Astrocyte of the cerebellum (primary cell): ENCODE results near the gene C19orf12.

Experiments
- DNase-seq: peaks from one replicate; pipeline ENCODE4 v3.0.0-alpha.2; 2011; ENCODE audit warnings: low read depth
- H3K4me3 ChIP-seq: 2 replicates; pipeline ENCODE4 v1.5.1; 2011; ENCODE audit warnings: mild to moderate bottlenecking, low read depth, low read length, moderate library complexity
- CTCF ChIP-seq: IDR thresholded peaks from 2 replicates; pipeline ENCODE4 v1.5.1; 2012; ENCODE audit warnings: low read length, low read depth, moderate library complexity, mild to moderate bottlenecking; ENCODE audit errors: missing control alignments
- in situ Hi-C: cut with HindIII; loops from 2 replicates; pipeline ENCODE4 v1.10.0; 2017; ENCODE audit warnings: low sequenced_read_pairs

Gene C19orf12

GRCh38 chr19:29758863-29759262 is 43.8 kb upstream of the C19orf12 start:
- H3K4me3 ChIP-seq: no peak overlapping the region
- TF ChIP-seq CTCF: no peak
- in situ Hi-C loops: no loop called here
- DNase-seq: no peak

DNA sequence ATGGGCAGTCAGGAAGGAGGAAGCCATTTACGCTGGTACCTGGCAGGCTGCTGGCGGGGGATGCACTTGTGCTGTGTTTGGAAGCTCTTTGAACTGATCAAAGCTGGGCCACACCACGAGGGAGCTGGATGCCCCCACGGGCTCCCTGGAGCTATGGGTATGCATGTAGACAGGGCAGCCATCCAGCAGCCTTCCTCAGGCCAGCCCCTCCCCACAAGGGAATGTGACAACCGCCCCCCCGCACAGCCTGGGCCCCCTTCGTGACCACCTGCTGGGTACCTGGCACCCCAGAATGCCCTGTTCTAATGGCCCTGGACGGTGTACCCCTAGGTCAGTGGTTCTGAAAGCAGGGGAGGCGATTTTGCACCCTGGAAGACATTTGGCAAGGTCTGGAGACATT is 42.5 kb upstream of the C19orf12 start:
- in situ Hi-C loops: no loop called here
- no peak for TF ChIP-seq CTCF
- no peak for DNase-seq
- H3K4me3 ChIP-seq: no peak overlapping the region

GRCh38 chr19:29753934-29754305 is 38.9 kb upstream of the C19orf12 start:
- in situ Hi-C loops: no loop called here
- no peak for TF ChIP-seq CTCF
- no peak for DNase-seq
- H3K4me3 ChIP-seq: no peak overlapping the region

DNA sequence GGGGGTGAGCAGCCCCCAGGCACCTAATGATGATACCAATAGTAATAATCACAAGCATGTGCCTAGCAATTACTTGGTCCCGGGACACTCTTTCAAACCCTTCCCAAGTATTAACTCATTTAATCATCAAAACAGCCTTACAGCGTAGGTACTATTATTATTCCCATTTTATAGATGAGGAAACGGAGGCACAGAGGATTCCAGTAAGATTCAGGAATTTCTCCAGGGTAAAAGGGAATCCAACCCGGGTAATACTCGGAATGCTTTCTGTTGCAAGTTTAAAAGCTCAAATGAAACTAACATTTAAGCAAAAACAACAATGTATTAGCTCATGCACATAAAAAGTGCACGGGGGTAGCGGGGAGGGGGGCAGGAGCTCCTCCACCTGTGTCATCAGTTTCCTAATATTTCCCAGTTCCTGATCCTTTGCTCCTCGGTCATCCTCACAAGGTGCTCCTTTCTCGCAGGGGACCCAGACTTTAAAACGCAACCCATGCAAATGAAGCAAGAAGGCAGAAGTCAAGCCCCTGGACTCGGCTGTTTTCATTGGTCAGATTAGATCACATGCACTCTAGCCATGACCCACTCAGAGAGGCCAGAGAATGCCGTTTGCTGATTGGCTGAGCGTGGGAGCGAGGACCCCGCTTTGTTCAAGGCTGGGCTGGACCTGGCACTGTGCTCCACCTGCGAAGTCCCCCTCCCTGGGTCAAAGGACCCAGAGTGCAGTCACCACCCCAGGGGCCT is 38.3 kb upstream of the C19orf12 start:
- no peak for DNase-seq
- H3K4me3 ChIP-seq: no peak overlapping the region
- no peak for TF ChIP-seq CTCF

DNA sequence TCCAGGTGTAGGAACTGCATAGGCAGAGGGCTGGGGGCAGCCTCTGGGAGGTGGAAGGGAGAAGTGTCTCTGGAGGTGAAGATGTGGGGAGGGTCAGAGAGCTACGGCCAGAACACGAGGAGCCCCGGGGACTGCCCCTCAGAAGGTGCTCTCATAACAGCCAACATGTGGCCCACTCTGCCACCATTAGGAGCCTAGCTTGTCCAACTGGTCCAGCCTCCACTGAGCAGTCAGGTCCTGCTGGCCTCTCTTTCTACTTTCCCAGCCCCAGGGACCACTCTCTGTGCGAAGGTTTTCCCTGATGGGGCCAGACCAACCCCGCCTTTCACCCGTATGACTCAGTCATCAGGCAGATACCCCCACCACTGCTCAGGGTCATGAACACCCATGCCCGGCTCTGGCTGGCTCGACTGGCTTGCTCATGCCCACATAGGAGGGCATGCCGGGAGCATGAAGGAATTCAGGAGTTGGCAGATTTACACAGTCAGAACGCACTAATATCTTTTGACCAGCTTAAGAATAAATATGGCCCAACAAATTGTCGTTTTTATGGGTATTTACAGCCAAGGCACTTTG is 37.5 kb upstream of the C19orf12 start:
- H3K4me3 ChIP-seq: no peak overlapping the region
- DNase-seq: no peak
- TF ChIP-seq CTCF: no peak
- in situ Hi-C loops: no loop called here

More for the DNA sequence above, 38.3 kb upstream of the C19orf12 start:
- in situ Hi-C loops: no loop called here

DNA sequence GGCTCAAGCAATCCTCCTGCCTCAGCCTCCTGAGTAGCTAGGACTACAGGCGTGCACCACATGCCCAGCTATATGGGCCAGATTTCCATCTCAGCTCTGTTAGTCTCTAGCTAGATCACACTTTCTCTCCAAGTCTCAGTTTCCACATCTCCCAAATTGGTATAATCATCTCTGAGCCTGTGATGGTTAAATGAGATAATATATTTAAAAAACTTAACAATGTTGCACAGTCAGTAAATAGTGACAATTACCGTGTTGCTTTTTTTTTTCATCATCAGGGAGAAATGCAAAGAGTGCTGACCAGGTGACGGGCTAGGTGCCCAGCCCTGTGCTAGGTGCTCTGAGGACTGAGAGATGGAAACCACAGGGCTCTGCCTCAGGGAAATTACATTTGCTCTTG is 36.9 kb upstream of the C19orf12 start:
- in situ Hi-C loops: no loop called here
- TF ChIP-seq CTCF: no peak
- no peak for DNase-seq
- H3K4me3 ChIP-seq: no peak overlapping the region
